GM12878 (cell line): ENCODE results near the gene PCDHB14.

Experiments
- BHLHE40 ChIP-seq, 2 experiments: fragments of 450-650 bp in 1 of 2; IDR thresholded peaks; 2 replicates each; pipeline ENCODE4 v1.6.1; 2011 to 2017; ENCODE audit warnings: low read depth in 2 of 2, borderline replicate concordance in 1 of 2, improper control_type of control experiment in 1 of 2, low read length in 1 of 2, mild to moderate bottlenecking in 1 of 2
- CREB1 ChIP-seq: IDR thresholded peaks from 2 replicates; pipeline ENCODE4 v1.6.1; 2012; ENCODE audit warnings: low read depth, mild to moderate bottlenecking, inconsistent platforms
- CTCF ChIP-seq, 3 experiments: IDR thresholded peaks in 2 of 3; conservative IDR thresholded peaks in 1 of 3; 2 replicates each; pipeline ENCODE4 v1.5.1; 2011; ENCODE audit warnings: low read depth in 3 of 3, low read length in 3 of 3, mild to moderate bottlenecking in 3 of 3, control low read depth in 2 of 3, moderate library complexity in 2 of 3, inconsistent platforms in 1 of 3, mixed read lengths in 1 of 3; ENCODE audit not compliant: control insufficient read depth in 2 of 3, insufficient read depth in 1 of 3; ENCODE audit errors: extremely low read depth in 1 of 3
- E2F4 ChIP-seq: IDR thresholded peaks from 2 replicates; pipeline ENCODE4 v1.6.1; 2012; ENCODE audit warnings: low read depth, low read length, improper control_type of control experiment
- EP300 ChIP-seq, 2 experiments: fragments of 150-350 bp in 1 of 2; IDR thresholded peaks; 2 replicates each; pipeline ENCODE4 v1.6.1; 2011 to 2012; ENCODE audit warnings: low read depth in 2 of 2, low read length in 2 of 2, borderline replicate concordance in 1 of 2, improper control_type of control experiment in 1 of 2, inconsistent platforms in 1 of 2; ENCODE audit not compliant: control insufficient read depth in 1 of 2
- EZH2 ChIP-seq: IDR thresholded peaks from 2 replicates; pipeline ENCODE4 v1.6.1; 2012; ENCODE audit warnings: low read depth, mild to moderate bottlenecking, control low read depth, inconsistent platforms, low read length, borderline replicate concordance; ENCODE audit not compliant: control insufficient read depth
- JUND ChIP-seq: IDR thresholded peaks from 2 replicates; pipeline ENCODE4 v1.6.1; 2012; ENCODE audit warnings: low read depth, mild to moderate bottlenecking, low read length, improper control_type of control experiment, moderate library complexity
- MAX ChIP-seq: IDR thresholded peaks from 2 replicates; pipeline ENCODE4 v1.6.1; 2012; ENCODE audit warnings: low read depth, low read length, improper control_type of control experiment
- POLR2A ChIP-seq: IDR thresholded peaks from 2 replicates; pipeline ENCODE4 v1.6.1; 2011; ENCODE audit warnings: low read depth, mild to moderate bottlenecking, low read length
- POLR2AphosphoS2 ChIP-seq: IDR thresholded peaks from 2 replicates; pipeline ENCODE4 v1.6.1; 2011; ENCODE audit warnings: low read depth, mild to moderate bottlenecking, low read length, improper control_type of control experiment, moderate library complexity
- SMAD1 ChIP-seq: fragments of 450-650 bp; IDR thresholded peaks from 2 replicates; pipeline ENCODE4 v1.6.1; 2018; ENCODE audit warnings: mild to moderate bottlenecking, low read depth; ENCODE audit not compliant: partially characterized antibody
- ZNF207 ChIP-seq: fragments of 450-650 bp; IDR thresholded peaks from 2 replicates; pipeline ENCODE4 v1.6.1; 2014; ENCODE audit warnings: antibody characterized with exemption, mild to moderate bottlenecking, borderline replicate concordance

GRCh38 chr5:141182248-141182647, 40.9 kb upstream of the PCDHB14 start, which contains the start of gene PCDHB16:
- TF ChIP-seq EP300 (IDR thresholded peaks at IDR 0.05; ENCODE audit: borderline replicate concordance in 1 of 2, control insufficient read depth in 1 of 2, low read depth in 2 of 2, low read length in 2 of 2) (no peak), SMAD1 (no peak), CREB1 (no peak), POLR2AphosphoS2 (no peak), CTCF (IDR thresholded peaks at IDR 0.05 in 2 of 3, conservative IDR thresholded peaks at IDR 0.05 in 1 of 3; ENCODE audit: control insufficient read depth in 2 of 3, extremely low read depth in 1 of 3, insufficient read depth in 1 of 3, low read depth in 3 of 3, low read length in 3 of 3) (no peak; a peak in 1 of 6 replicates), BHLHE40 (IDR thresholded peaks at IDR 0.05; ENCODE audit: borderline replicate concordance in 1 of 2, low read depth in 2 of 2, low read length in 1 of 2) (no peak), ZNF207 (no peak), E2F4 (no peak), EZH2 (no peak), POLR2A (no peak), MAX (no peak), JUND (no peak)
